Neuronal stem cell (in vitro differentiated cells): ENCODE data around the gene PCDHGC5.

ENCODE experiments used
- DNase-seq: peaks from one replicate; pipeline ENCODE4 v3.0.0-alpha.2; 2013; ENCODE audit warnings: low spot score
- H2AFZ ChIP-seq: one replicate; pipeline ENCODE4 v1.6.1; 2013; ENCODE audit warnings: mild to moderate bottlenecking, low read length, inconsistent platforms
- H2AK5ac ChIP-seq: 2 replicates; pipeline ENCODE4 v1.6.1; 2013; ENCODE audit warnings: low read depth, mild to moderate bottlenecking, inconsistent platforms, low read length, moderate library complexity, mixed read lengths
- H2BK120ac ChIP-seq: 2 replicates; pipeline ENCODE4 v1.6.1; 2013; ENCODE audit warnings: low read depth, mild to moderate bottlenecking, inconsistent platforms, low read length, moderate library complexity, mixed read lengths
- H2BK12ac ChIP-seq: one replicate; pipeline ENCODE4 v1.6.1; 2013; ENCODE audit warnings: low read length, inconsistent platforms
- H2BK15ac ChIP-seq: 2 replicates; pipeline ENCODE4 v1.6.1; 2013; ENCODE audit warnings: mild to moderate bottlenecking, low read length, inconsistent platforms, mixed read lengths
- H2BK5ac ChIP-seq: one replicate; pipeline ENCODE4 v1.6.1; 2013; ENCODE audit warnings: inconsistent platforms, mild to moderate bottlenecking, low read length, moderate library complexity
- H3K14ac ChIP-seq: one replicate; pipeline ENCODE4 v1.6.1; 2013; ENCODE audit warnings: low read length, inconsistent platforms
- H3K18ac ChIP-seq: 2 replicates; pipeline ENCODE4 v1.6.1; 2013; ENCODE audit warnings: low read length, inconsistent platforms
- H3K23ac ChIP-seq: 2 replicates; pipeline ENCODE4 v1.6.1; 2013; ENCODE audit warnings: low read depth, mild to moderate bottlenecking, mixed read lengths, low read length, inconsistent platforms; ENCODE audit not compliant: poor library complexity
- H3K27ac ChIP-seq: replicated peaks from 3 replicates; pipeline ENCODE4 v1.5.1; 2013; ENCODE audit warnings: low read length, inconsistent platforms
- H3K27me3 ChIP-seq, 3 experiments: 2 replicates each; pipeline ENCODE4 v1.6.1; 2013; ENCODE audit warnings: low read length in 3 of 3, mild to moderate bottlenecking in 2 of 3, inconsistent platforms in 1 of 3, low read depth in 1 of 3, mixed read lengths in 1 of 3, moderate library complexity in 1 of 3; ENCODE audit not compliant: control insufficient read depth in 3 of 3, insufficient read depth in 3 of 3
- H3K36me3 ChIP-seq, 2 donors: replicated peaks in 1 of 2; 2 replicates each; pipeline ENCODE4 v1.6.1; 2013; ENCODE audit warnings: low read length in 2 of 2; ENCODE audit not compliant: control insufficient read depth in 2 of 2, insufficient read depth in 2 of 2
- H3K4ac ChIP-seq: 2 replicates; pipeline ENCODE4 v1.6.1; 2013; ENCODE audit warnings: inconsistent platforms, mild to moderate bottlenecking, low read length, moderate library complexity
- H3K4me1 ChIP-seq, 2 donors: 1 replicate in 1 of 2; 2 replicates in 1 of 2; pipeline ENCODE4 v1.6.1; 2013; ENCODE audit warnings: low read length in 2 of 2, low read depth in 1 of 2; ENCODE audit not compliant: control insufficient read depth in 2 of 2, insufficient read depth in 1 of 2
- H3K4me2 ChIP-seq: one replicate; pipeline ENCODE4 v1.6.1; 2013; ENCODE audit warnings: mild to moderate bottlenecking, low read length, inconsistent platforms; ENCODE audit not compliant: insufficient read depth, poor library complexity, severe bottlenecking
- H3K4me3 ChIP-seq, 2 donors: 2 replicates each; pipeline ENCODE4 v1.5.1; 2013; ENCODE audit warnings: low read length in 2 of 2, mild to moderate bottlenecking in 2 of 2, inconsistent platforms in 1 of 2, moderate library complexity in 1 of 2
- H3K79me1 ChIP-seq: one replicate; pipeline ENCODE4 v1.6.1; 2013; ENCODE audit warnings: low read depth, mild to moderate bottlenecking, inconsistent platforms, low read length, moderate library complexity
- H3K9ac ChIP-seq: one replicate; pipeline ENCODE4 v1.6.1; 2013; ENCODE audit warnings: mild to moderate bottlenecking, low read depth, low read length, inconsistent platforms; ENCODE audit not compliant: poor library complexity
- H3K9me3 ChIP-seq, 2 donors: replicated peaks in 1 of 2; 2 replicates each; pipeline versions ENCODE3 to v1.6.1; 2013; ENCODE audit warnings: low read length in 2 of 2, mild to moderate bottlenecking in 2 of 2, inconsistent platforms in 1 of 2, low read depth in 1 of 2, mixed read lengths in 1 of 2, moderate library complexity in 1 of 2; ENCODE audit not compliant: control insufficient read depth in 2 of 2, insufficient read depth in 1 of 2
- H4K8ac ChIP-seq: one replicate; pipeline ENCODE4 v1.6.1; 2013; ENCODE audit warnings: low read depth, mild to moderate bottlenecking, inconsistent platforms, low read length, moderate library complexity
- H4K91ac ChIP-seq: one replicate; pipeline ENCODE4 v1.6.1; 2013; ENCODE audit warnings: low read length, low read depth, mild to moderate bottlenecking, inconsistent platforms; ENCODE audit not compliant: poor library complexity
- WGBS, 2 donors: extraction: QIAGEN DNeasy Blood & Tissue Kit; methylation state at CpG; one replicate each; pipeline ENCODE4 v1.1.7; 2013; ENCODE audit warnings: missing lambda C conversion rate in 2 of 2, mixed read lengths in 1 of 2; ENCODE audit not compliant: insufficient read length in 2 of 2, insufficient replicate concordance in 1 of 2; ENCODE audit errors: extremely low coverage in 2 of 2; 5-methylcytosine and 5-hydroxymethylcytosine counted together

The PCDHGC5 gene

GRCh38 chr5:141510850-141511601 is 22.1 kb downstream of the PCDHGC5 start:
- Histone ChIP-seq H3K27me3 (no peaks in the 10 kb centered on the region), H4K91ac (no peak overlapping the region), H2BK12ac (no peak overlapping the region), H2BK15ac (no peak overlapping the region), H3K4ac (no peak overlapping the region), H4K8ac (no peak overlapping the region), H2BK5ac (no peak overlapping the region), H3K4me3 (no peak overlapping the region), H3K9ac (no peak overlapping the region), H2AK5ac (peak overlapping the region; percentile 12), H2AFZ (no peak overlapping the region), H3K79me1 (no peaks in the 10 kb centered on the region), H3K14ac (no peak overlapping the region), H3K4me1 (peaks cover 44 to 49% of the 10 kb centered on the region in 2 donors), H3K27ac (no peak overlapping the region), H3K4me2 (no peak overlapping the region), H3K9me3 (peaks cover 0 to 2% of the 10 kb centered on the region in 2 donors), H3K18ac (peak overlapping the region; percentile 3), H3K36me3 (peaks cover 25 to 48% of the 10 kb centered on the region in 2 donors), H2BK120ac (no peak overlapping the region), H3K23ac (no peak overlapping the region)
- DNase-seq = no peak
- WGBS, 2 donors = no CpG with 5 or more reads among the region's 14 CpGs

GRCh38 chr5:141511771-141512325 is 23.0 kb downstream of the PCDHGC5 start:
- DNase-seq = no peak
- Histone ChIP-seq H3K14ac (no peak overlapping the region), H2BK5ac (no peak overlapping the region), H3K36me3 (peaks cover 27 to 50% of the 10 kb centered on the region in 2 donors), H3K4me2 (no peak overlapping the region), H2AFZ (no peak overlapping the region), H3K27ac (peak overlapping the region; percentile 19), H3K23ac (no peak overlapping the region), H3K79me1 (no peaks in the 10 kb centered on the region), H3K4me1 (peaks cover 48 to 51% of the 10 kb centered on the region in 2 donors), H3K4me3 (no peak overlapping the region), H3K18ac (peak overlapping the region; percentile 55), H4K91ac (no peak overlapping the region), H2BK15ac (no peak overlapping the region), H3K4ac (no peak overlapping the region), H3K27me3 (no peaks in the 10 kb centered on the region), H2AK5ac (peak overlapping the region; percentile 58), H2BK12ac (no peak overlapping the region), H3K9ac (no peak overlapping the region), H2BK120ac (no peak overlapping the region), H3K9me3 (peaks cover 0 to 2% of the 10 kb centered on the region in 2 donors), H4K8ac (peak overlapping the region; percentile 17)
- no CpG with 5 or more reads among the region's 4 CpGs for WGBS, 2 donors

DNA sequence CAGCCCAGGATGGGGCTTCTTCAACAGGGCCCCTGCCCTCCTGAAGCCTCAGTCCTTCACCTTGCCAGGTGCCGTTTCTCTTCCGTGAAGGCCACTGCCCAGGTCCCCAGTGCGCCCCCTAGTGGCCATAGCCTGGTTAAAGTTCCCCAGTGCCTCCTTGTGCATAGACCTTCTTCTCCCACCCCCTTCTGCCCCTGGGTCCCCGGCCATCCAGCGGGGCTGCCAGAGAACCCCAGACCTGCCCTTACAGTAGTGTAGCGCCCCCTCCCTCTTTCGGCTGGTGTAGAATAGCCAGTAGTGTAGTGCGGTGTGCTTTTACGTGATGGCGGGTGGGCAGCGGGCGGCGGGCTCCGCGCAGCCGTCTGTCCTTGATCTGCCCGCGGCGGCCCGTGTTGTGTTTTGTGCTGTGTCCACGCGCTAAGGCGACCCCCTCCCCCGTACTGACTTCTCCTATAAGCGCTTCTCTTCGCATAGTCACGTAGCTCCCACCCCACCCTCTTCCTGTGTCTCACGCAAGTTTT is 23.6 kb downstream of the PCDHGC5 start:
- H2BK15ac ChIP-seq = no peak overlapping the region
- H3K23ac ChIP-seq = no peak overlapping the region
- peak overlapping the region; percentile 91 for H3K18ac ChIP-seq
- no peak overlapping the region for H3K14ac ChIP-seq
- peak overlapping the region; percentile 58 for H2AK5ac ChIP-seq
- H3K9ac ChIP-seq = peak overlapping the region; percentile 82
- H2BK120ac ChIP-seq = no peak overlapping the region
- H3K4me3 ChIP-seq = no peak overlapping the region
- peaks cover 43 to 46% of the 10 kb centered on the region in 2 donors for H3K4me1 ChIP-seq
- peaks cover 27 to 55% of the 10 kb centered on the region in 2 donors for H3K36me3 ChIP-seq
- no peak overlapping the region for H4K8ac ChIP-seq
- peaks cover 0 to 2% of the 10 kb centered on the region in 2 donors for H3K9me3 ChIP-seq
- DNase-seq = peak; percentile 65
- peak overlapping the region; percentile 99 for H3K27ac ChIP-seq
- peak overlapping the region; percentile 69 for H2AFZ ChIP-seq
- peak overlapping the region; percentile 45 for H3K4me2 ChIP-seq
- peak overlapping the region; percentile 63 for H2BK12ac ChIP-seq
- no peak overlapping the region for H2BK5ac ChIP-seq
- WGBS, 2 donors = no CpG with 5 or more reads among the region's 28 CpGs
- H3K27me3 ChIP-seq = no peaks in the 10 kb centered on the region
- H3K79me1 ChIP-seq = no peaks in the 10 kb centered on the region
- H3K4ac ChIP-seq = peak overlapping the region; percentile 47
- no peak overlapping the region for H4K91ac ChIP-seq
